D341Med (cell line): ENCODE results near the gene TMC1.
"Not testable (repeated sequence)": the region's sequence is repeated elsewhere in the genome, so short reads cannot be mapped to it uniquely, and the experiment has no call there.

Experiments
- DNase-seq: peaks from one replicate; pipeline ENCODE4 v3.0.0; 2012; ENCODE audit warnings: low spot score

The TMC1 gene

GRCh38 chr9:72772661-72773060, 251.3 kb downstream of the TMC1 start:
- no peak for DNase-seq

- DNase-seq: no peak
Measured at GRCh38 chr9:72773570-72773969, 252.2 kb downstream of the TMC1 start.

- DNase-seq: no peak
Measured at GRCh38 chr9:72775570-72775969, 254.2 kb downstream of the TMC1 start.

GRCh38 chr9:72779614-72780013, 258.2 kb downstream of the TMC1 start:
- no peak for DNase-seq

- no peak for DNase-seq
Measured at GRCh38 chr9:72786948-72787347, 265.5 kb downstream of the TMC1 start.

- DNase-seq: no peak
Measured at GRCh38 chr9:72788966-72789735, 267.7 kb downstream of the TMC1 start.

GRCh38 chr9:72789885-72790284, 268.5 kb downstream of the TMC1 start:
- DNase-seq: no peak

- DNase-seq: no peak
Measured at GRCh38 chr9:72790989-72791388, 269.6 kb downstream of the TMC1 start.

- DNase-seq: no peak
Measured at GRCh38 chr9:72791436-72791835, 270.0 kb downstream of the TMC1 start.

- DNase-seq: no peak
Measured at GRCh38 chr9:72794946-72795345, 273.5 kb downstream of the TMC1 start.

GRCh38 chr9:72800328-72800994, 279.1 kb downstream of the TMC1 start:
- DNase-seq: no peak

GRCh38 chr9:72805238-72805637, 283.8 kb downstream of the TMC1 start:
- no peak for DNase-seq

GRCh38 chr9:72806313-72806809, 285.0 kb downstream of the TMC1 start:
- DNase-seq: not testable (repeated sequence)

GRCh38 chr9:72807765-72808445, 286.5 kb downstream of the TMC1 start:
- no peak for DNase-seq

- DNase-seq: no peak
Measured at GRCh38 chr9:72808446-72808768, 287.0 kb downstream of the TMC1 start.

- DNase-seq: no peak
Measured at GRCh38 chr9:72809586-72809985, 288.2 kb downstream of the TMC1 start.

GRCh38 chr9:72812559-72813111, 291.2 kb downstream of the TMC1 start:
- no peak for DNase-seq

- DNase-seq: no peak
Measured at GRCh38 chr9:72813544-72813943, 292.1 kb downstream of the TMC1 start.

GRCh38 chr9:72814083-72814597, 292.7 kb downstream of the TMC1 start:
- no peak for DNase-seq

GRCh38 chr9:72816666-72817065, 295.3 kb downstream of the TMC1 start:
- no peak for DNase-seq

GRCh38 chr9:72817413-72817812, 296.0 kb downstream of the TMC1 start:
- DNase-seq: no peak

GRCh38 chr9:72818385-72818784, 297.0 kb downstream of the TMC1 start:
- DNase-seq: no peak

- no peak for DNase-seq
Measured at GRCh38 chr9:72823971-72824370, 302.6 kb downstream of the TMC1 start.
